ENCODE measurements around the gene BANF1. TPM values are rescaled to one million over a fixed set of nuclear protein-coding genes. Genes with fewer than 3 reads are reported as not detected.

Gene BANF1
- total and polyA plus RNA-seq, 2 of the 13 experiments (the other 11 are each of a cell fraction or from before 2014, with no cell fraction given), result 40.5 to 86.5 TPM

DNA sequence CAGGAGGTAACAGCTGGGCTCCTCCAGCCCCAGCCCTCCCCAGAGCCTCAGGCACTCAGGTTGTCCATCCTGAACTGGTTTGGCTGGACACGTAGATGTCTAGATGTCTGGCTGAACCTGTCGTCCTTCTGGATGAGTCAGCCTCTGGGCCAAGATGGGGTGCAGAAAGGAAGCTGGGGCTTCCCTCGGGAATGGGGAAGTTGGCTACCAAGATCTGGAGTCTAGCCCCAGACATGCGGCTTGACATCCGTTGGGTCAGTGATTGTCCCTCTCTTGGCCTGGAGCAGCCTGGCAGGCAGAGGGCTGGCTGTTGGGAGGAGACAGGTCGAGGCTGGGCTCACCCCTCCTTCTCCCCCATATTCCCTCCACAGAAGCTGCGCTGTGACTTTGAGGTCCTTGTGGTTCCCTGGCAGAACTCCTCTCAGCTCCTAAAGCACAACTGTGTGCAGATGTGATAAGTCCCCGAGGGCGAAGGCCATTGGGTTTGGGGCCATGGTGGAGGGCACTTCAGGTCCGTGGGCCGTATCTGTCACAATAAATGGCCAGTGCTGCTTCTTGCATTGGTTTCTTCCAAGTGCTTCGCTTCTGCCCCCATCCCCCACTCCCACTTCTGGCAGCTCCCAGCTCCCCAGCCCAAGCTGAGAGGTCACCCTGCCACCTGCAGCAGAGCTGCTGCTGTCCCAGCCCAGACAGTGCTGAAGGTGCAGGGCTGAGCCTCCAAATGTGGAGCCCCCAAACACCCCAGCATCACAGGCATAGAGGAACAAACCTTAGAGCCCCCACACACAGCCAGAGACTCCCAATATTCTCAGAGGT, 10.9 kb downstream of the BANF1 start:
- DNase-seq (ENCODE audit: low spot score) (no peak), ATAC-seq (no peak), FAIRE-seq (no peak)
- CTCF ChIA-PET (ENCODE audit: low intra/inter-chr PET ratio, low total read pairs), result no interaction called here
- Histone ChIP-seq H3K36me3 (replicated peaks in 1 of 2; ENCODE audit: control insufficient read depth in 1 of 2, insufficient read depth in 2 of 2, low read length in 2 of 2) (no peaks in the 10 kb centered on the region), H3K4me3 (replicated peaks in 1 of 3; ENCODE audit: insufficient read depth in 1 of 3, low read depth in 2 of 3, low read length in 3 of 3) (no peak overlapping the region), H4K20me1 (ENCODE audit: insufficient read depth, low read length) (no peaks in the 10 kb centered on the region), H3K9me3 (ENCODE audit: low read length) (no peaks in the 10 kb centered on the region), H3K4me1 (ENCODE audit: insufficient read depth, low read length) (no peaks in the 10 kb centered on the region; the same call in 1 of the 2 replicates), H3K27me3 (ENCODE audit: control insufficient read depth in 1 of 2, insufficient read depth in 2 of 2, low read length in 2 of 2) (peaks cover 9 to 45% of the 10 kb centered on the region in 2 experiments; a peak in 4 of 5 replicates), H3K4me2 (ENCODE audit: low read depth, low read length) (no peak overlapping the region), H2AFZ (ENCODE audit: low read length) (no peak overlapping the region), H3K27ac (ENCODE audit: extremely low read length, insufficient read depth, low read length) (no peak overlapping the region), H3K9ac (ENCODE audit: insufficient read depth, low read depth, low read length) (no peak overlapping the region), H3K79me2 (ENCODE audit: insufficient read depth, low read length) (no peaks in the 10 kb centered on the region)
- whole genome bisulfite sequencing (ENCODE audit: low lambda C conversion rate), result 35% methylated on average over 11 of the region's 12 CpGs
- intact Hi-C loops (cut with micrococcal nuclease; ENCODE audit: unreplicated experiment) (no loop called here), in situ Hi-C loops (cut with HindIII; ENCODE audit: extremely low pct_ligation_motif_present, low pct_unique_long_range_greater_than_20kb) (no loop called here)
- BruUV-seq (replicated peaks), result no TSS peak
- TF ChIP-seq ZSCAN22 (CRISPR knock-in tag; IDR thresholded peaks at IDR 0.05) (no peak), KDM5B (CRISPR knock-in tag; IDR thresholded peaks at IDR 0.05; ENCODE audit: borderline replicate concordance) (no peak), IKZF5 (CRISPR knock-in tag; IDR thresholded peaks at IDR 0.05) (no peak), SP4 (CRISPR knock-in tag; IDR thresholded peaks at IDR 0.05) (no peak), ZNF670 (CRISPR knock-in tag; IDR thresholded peaks at IDR 0.05; ENCODE audit: borderline replicate concordance) (no peak), ZNF260 (CRISPR knock-in tag; IDR thresholded peaks at IDR 0.05; ENCODE audit: borderline replicate concordance, low read depth) (no peak), ASH2L (IDR thresholded peaks at IDR 0.05; ENCODE audit: insufficient read length, low read depth, low read length) (no peak), HNF1A (IDR thresholded peaks at IDR 0.05; ENCODE audit: low read depth) (no peak), HNF1A (CRISPR knock-in tag; IDR thresholded peaks at IDR 0.05; ENCODE audit: borderline replicate concordance) (no peak)
- POLR2A ChIA-PET, result no interaction called here

Data from HepG2 (cell line).